ENCODE measurements around the gene RPS6KB2.
"Not testable (repeated sequence)": the region's sequence is repeated elsewhere in the genome, so short reads cannot be mapped to it uniquely, and the experiment has no call there.

Gene RPS6KB2

DNA sequence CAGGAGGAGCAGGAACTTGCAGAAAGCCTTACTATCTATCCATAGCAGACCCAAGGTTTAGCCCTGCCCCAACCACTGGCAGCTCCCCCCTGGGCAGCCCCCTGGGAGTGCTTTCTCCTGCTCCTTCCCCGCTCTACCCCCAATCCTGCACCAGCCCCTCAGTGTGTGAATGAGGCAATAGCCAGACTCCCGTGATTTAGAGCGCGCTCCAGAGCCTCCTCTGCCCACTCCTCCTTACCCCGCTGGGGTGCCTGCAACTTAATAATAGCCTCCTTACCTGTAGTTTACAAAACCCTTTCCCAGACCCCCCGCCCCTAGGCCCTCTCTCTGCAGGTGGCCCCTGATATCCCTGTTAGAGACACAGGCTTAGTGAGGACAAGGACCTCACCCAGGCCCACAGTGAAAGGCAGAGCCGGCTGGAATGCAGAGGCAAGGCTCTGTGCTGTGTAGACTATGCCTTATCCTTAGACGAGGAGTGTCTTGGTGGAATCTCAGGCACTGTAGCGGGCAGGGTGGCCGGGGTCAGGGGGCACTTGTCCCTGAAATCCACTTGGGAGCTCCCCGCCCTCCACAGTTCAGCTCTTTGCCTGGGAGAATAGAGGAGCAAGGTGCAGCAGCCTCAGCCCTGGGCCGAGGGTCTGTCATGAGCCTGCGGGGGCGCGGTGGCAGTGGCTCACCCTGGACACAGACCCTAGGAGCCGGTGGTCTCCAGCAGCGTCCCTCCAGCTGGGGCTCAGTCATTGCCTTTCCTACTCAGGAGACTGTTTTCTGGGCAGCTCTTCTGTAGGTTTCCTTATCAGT, 17.1 kb upstream of the RPS6KB2 start:
- peak; percentile 11 for DNase-seq (ENCODE audit: low spot score)

DNA sequence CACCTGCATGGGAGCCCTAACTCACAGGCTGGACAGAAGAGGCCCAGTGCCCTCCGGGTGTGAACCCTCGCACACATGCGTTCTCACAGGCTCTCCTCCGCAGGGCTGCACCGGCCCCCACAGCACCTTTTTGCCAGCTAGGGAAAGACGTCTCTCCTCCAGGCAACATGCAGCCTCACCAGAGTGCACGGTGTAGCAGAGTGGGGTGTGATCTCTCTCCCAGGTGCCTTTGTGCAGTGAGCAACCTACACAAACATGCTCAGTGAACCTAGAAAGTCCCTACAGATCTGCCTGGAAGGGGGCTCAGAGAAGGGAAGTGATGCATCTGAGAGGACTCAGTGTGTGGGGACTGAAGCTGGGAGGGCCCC, 16.5 kb upstream of the RPS6KB2 start:
- DNase-seq (ENCODE audit: low spot score), result peak; percentile 6

- DNase-seq (ENCODE audit: low spot score), result no peak
Observed at GRCh38 chr11:67412495-67413179, 15.7 kb upstream of the RPS6KB2 start.

DNA sequence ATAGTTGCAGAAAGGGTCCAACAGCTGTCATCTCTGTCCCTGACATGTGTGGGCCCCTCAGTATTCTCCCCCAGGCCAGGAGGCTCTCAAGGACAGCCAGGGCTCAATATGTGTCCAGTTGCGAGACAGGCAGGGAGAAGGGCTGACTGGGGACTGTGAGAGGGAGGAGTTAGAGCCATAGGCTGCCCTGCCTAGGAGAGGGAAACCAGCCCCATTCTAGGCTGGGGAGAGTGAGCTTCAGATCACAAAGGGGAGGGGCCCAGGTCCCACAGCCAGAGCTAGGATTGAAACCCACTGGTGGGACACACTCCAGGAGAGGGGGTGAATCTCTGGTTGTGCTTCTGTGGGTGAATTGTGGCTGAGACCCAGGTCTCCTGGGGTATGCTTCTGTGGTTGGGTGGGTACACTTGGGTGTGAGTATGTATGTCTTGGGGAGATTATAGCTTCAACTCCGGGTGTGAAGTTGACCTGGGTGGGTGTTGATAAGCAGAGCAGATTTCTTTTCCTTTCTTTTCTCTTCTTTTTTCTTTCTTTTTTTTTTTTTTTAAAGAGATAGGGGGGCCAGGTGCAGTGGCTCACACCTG, 14.9 kb upstream of the RPS6KB2 start:
- DNase-seq (ENCODE audit: low spot score), result no peak

- no peak for DNase-seq (ENCODE audit: low spot score)
Observed at GRCh38 chr11:67415501-67416304, 12.6 kb upstream of the RPS6KB2 start, which contains the start of gene CARNS1. CARNS1 (plus strand) TSS chr11:67415678; CDS start chr11:67416200, 522 bp downstream.

DNA sequence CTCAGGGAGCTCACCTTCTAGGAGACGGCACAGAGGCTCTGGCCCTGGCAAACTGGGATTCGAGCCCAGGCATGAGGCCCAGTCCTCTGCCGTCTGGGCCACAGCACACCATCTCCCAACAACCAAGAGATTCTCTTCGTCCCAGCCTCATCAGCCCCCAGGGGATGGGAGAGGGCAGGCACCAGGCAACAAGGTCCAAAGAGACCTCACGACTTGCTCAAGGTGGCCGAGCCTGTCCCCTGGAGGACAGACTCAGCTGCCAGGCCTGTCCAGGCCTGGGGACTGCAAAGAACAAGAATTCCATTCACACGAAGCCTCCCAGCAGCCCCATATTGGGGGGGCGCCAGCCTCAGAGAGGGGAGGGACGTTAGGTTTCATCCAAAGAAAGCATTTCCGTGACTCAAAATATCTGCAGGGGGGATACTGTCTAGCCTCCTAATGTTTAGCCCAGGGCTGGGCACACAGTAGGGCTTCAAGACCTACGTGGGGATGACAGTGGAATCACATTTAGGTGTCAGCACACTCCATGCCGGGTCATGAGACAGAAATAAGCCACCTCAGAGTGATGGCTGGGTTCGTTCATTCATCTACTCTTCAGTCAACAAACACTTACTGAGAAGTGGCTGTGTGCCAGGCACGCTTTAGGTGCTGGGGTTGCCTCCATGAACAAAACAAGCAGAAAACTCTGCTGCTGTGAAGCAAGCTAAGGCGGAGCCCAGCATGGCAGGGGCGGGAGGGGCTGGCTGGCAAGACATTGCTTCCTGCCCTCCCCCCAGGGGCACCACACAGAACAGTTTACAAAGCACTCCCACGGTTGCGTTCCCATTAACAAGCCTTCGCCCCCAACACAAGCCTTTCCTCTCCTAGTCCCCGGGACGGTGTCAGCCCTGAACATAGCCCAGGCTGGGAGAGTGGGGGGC, 11.6 kb upstream of the RPS6KB2 start:
- no peak for DNase-seq (ENCODE audit: low spot score)

DNA sequence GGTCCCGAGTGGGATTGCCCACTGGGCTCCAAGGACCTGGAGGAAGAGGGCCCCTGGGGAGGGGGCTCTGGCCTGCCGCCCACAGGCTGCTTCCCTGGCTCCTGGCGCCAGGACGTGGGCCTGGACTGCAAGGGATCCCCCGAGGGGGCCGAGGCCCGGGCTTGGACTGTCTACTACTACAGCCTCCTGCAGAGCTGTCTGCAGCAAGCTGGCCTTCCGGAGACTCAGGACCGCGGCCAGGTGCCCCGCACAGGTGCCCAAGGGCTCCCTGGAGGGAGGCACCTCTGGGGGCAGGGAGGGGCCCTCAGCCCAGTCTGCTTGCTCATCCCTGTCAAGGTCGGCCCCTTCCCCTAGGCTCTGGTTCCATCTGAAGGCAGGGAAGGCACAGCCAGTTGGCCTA, 10.9 kb upstream of the RPS6KB2 start:
- no peak for DNase-seq (ENCODE audit: low spot score)

- no peak for DNase-seq (ENCODE audit: low spot score)
Observed at GRCh38 chr11:67418476-67419281, 9.6 kb upstream of the RPS6KB2 start.

GRCh38 chr11:67419325-67420049, 8.8 kb upstream of the RPS6KB2 start:
- no peak for DNase-seq (ENCODE audit: low spot score)

GRCh38 chr11:67420147-67420645, 8.1 kb upstream of the RPS6KB2 start:
- no peak for DNase-seq (ENCODE audit: low spot score)

DNA sequence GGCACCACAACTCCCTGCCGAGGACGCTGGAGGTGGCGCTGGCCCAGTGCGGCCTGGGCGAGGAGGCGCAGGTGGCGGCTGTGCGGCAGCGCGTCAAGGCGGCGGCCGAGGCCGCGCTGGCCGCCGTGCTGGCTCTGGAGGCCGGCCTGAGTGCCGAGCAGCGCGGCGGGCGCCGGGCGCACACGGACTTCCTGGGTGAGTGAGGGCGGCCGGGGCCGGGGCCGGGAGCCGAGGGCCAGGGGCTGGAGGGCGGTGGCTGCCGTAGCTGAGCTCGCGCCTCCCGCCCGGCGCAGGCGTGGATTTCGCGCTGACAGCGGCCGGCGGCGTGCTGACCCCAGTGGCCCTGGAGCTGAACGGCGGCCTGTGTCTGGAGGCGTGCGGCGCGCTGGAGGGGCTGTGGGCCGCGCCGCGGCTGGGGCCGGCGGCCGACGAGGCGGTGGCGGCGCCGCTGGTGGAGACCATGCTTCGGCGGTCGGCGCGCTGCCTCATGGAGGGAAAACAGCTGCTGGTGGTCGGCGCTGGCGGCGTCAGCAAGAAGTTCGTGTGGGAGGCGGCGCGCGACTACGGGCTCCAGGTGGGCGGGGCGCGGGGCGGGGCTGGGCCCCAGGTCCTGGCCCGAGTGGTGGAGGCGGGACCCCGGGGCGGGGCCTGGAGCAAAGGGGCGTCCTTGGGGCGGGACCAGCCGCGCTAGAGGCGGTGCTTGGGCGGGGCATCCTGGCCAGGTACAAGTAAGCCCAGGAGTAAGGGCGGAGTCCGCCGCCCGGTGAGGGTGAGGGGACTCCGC, 7.5 kb upstream of the RPS6KB2 start:
- DNase-seq (ENCODE audit: low spot score), result peak; percentile 99

DNA sequence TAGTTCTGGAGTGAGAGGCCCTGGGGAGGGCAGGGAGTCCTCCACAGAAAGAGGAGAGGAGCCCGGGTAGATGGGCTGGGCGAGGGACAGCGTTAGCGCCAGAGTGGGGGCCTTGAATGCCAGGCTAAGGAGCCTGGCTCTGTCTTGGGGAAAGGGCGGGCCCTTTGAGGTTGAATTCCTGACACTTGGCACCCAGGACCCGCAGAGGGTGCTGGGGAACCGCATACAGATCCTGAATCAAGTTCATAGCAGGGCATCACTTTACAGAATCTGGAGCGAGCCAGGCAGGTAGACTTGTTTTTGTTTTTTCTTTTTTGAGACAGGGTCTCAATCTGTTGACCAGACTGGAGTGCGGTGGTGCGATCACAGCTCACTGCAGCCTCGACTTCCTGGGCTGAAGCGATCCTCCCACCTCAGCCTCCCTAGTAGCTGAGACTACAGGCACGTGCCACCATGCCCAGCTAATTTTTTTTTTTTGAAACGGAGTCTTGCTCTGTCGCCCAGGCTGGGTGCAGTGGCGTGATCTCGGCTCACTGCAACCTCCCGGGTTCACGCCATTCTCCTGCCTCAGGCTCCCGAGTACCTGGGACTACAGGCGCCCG, 6.8 kb upstream of the RPS6KB2 start:
- DNase-seq (ENCODE audit: low spot score), result no peak

DNA sequence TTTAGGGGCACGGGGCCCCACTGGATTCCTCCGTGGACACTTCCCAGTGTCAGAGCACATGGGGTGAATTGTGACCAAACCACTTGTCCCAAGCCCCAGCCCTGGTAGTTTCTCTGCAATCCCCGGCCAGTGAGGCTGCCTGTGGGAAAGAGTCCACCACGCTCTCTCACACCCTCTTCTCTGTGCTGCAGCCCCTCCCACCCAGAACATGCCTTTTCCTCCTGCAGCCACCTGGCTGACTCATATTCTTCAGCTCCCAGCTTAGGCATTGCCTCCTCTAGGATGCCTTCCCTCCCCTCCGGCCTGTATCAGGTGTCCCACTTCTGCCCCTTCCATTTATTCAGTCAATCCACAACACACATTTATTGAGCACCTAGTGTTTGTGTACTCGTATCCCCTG, 5.4 kb upstream of the RPS6KB2 start:
- DNase-seq (ENCODE audit: low spot score), result no peak

DNA sequence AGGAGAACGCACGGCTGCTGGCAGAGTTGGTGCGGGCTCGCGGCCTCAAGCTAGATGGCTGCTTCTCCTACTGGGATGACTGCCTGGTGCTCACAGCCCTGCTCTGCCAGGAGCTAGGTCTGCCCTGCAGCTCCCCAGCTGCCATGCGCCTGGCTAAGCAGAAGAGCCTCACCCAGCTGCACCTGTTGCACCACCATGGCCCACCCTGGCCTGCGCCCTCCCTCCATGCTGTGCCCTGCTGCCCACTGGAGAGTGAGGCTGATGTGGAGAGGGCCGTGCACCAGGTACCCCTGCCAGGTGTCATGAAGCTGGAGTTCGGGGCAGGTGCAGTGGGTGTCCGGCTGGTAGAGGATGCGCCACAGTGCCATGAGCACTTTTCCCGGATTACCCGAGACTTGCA, 4.8 kb upstream of the RPS6KB2 start:
- DNase-seq (ENCODE audit: low spot score), result no peak

GRCh38 chr11:67423891-67424613, 4.2 kb upstream of the RPS6KB2 start:
- no peak for DNase-seq (ENCODE audit: low spot score)

GRCh38 chr11:67427364-67427859, 882 bp upstream of the RPS6KB2 start:
- DNase-seq (ENCODE audit: low spot score), result not testable (repeated sequence)

- no peak for DNase-seq (ENCODE audit: low spot score)
Observed at GRCh38 chr11:67429038-67429668, 859 bp downstream of the RPS6KB2 start.

All from AG08396 (cell line).